Stimulated activated CD4-positive, alpha-beta T cell treated with anti-CD3 and anti-CD28 coated beads, Interleukin-2, amount 100 ng/mL, for 4 hours (primary cell): ENCODE data around the gene TRIM17.

Experiments used
- DNase-seq: peaks from one replicate; pipeline ENCODE4 v3.0.0-alpha.2; 2020; ENCODE audit warnings: low read depth

The TRIM17 gene

DNA sequence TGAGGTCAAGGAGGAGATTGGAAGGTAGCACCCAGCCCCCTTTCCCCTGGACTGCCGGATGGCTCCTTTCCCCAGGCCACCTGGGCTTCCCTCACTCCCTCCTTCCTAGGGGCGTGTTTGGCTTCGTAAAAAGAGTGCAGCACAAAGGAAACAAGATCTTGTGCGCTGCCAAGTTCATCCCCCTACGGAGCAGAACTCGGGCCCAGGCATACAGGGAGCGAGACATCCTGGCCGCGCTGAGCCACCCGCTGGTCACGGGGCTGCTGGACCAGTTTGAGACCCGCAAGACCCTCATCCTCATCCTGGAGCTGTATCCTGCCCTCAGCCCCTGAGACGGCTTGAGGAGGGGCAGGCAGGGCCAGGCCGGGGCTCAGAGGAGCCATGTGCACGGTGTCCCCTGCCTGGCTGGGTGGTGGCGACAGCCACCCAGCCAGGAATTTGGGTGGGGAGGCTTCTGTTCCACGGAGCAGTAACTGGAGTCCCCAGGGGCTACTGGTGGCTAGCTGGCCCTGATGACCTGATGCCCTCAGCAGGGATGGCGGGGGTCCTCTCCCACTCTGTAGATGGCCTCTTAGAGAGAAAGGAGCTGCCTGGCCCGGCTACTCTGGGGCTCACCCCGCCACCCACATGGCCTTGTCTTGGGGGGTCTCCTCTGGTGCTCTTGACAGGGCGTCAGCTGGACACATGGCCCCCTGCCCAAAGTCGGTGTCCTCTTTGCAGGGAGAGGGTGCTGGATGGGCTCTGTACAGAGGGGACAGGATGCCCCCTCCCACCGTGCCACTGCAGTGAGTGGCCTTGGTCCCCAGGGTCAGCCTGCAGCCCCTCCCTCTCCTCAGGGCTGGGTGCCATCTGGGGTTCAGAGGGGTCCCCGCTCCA is 49.6 kb downstream of the TRIM17 start:
- no peak for DNase-seq

DNA sequence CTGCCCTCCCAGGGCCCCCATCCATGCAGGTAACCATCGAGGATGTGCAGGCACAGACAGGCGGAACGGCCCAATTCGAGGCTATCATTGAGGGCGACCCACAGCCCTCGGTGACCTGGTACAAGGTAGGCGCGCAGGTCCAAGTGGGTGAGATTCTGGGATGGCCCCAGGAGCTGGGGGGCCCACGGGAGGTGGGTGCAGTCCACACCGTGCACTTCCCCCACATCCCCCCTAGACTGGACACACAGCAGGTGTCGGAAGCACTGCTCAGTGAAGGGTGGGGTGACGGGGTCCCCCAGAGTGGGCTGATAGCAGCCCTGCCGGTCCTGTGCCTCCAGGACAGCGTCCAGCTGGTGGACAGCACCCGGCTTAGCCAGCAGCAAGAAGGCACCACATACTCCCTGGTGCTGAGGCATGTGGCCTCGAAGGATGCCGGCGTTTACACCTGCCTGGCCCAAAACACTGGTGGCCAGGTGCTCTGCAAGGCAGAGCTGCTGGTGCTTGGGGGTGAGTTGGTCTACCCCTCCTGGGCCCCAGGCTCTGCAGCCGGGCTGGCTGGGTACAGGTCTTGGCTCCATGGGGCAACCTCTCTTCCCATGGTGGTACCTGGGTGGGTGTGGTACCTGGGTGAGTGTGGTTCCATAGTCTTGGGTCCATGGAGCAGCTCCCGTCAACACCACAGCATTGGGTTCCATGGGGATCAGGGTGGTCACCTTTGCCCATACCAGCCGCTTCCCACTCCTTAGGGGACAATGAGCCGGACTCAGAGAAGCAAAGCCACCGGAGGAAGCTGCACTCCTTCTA is 50.4 kb downstream of the TRIM17 start:
- DNase-seq, result no peak

DNA sequence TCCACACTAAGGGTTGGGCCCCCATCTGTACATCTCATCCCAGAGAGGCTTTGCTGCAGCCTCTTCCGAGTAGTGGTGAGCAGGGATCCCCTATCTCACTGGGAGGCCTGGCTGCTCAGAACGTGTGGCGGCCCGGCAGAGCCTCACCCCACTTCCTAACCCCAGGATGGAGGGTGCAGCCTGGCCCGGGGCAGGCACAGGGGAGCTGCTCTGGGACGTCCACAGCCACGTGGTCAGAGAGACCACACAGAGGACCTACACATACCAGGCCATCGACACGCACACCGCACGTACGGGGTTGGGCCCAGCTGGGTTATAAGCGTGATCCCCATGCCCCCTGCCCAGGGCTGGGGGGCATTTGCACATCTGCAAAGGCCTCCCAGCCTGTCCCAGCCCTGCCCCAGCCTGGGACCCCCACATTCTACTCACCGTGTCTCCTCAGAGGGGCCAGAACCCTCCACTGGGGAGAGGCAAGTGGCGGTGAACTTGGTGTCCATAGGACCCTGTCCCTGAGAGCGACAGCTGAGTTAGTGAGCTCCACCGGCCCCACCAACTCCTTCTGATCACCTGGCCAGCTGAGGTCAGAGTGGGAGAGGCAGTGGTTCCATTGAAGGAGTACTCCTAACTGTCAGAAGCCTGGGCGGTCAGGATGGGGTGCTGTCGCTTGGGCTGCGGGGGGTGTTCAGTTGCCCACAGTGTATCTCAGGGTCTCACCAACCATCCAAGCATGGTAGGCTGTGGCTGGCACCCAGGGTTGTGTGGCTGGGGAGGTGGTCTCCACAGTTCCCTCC is 51.2 kb downstream of the TRIM17 start:
- DNase-seq, result no peak

DNA sequence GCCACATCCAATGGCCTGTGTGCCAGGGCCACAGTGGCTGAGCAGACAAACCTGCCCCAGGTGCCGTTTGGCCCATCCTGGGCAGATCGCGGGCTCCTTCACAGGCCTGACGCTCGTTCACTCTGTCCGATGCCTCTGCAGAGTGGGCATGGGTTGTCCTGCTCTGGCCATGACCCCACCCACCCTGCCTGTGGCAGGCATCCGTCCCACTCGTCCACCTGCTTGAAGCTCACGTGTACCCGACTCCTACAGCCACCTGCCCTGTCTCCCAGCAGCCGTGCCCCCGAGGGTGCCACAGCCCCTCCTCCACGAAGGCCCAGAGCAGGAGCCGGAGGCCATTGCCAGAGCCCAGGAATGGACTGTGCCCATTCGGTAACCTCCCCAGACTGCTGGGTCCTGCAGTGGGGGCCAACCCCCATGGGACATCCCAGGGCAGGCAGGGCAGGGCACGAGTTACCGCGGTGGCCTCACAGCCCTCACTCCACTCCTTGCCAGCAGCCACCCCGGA is 51.9 kb downstream of the TRIM17 start:
- DNase-seq, result no peak

DNA sequence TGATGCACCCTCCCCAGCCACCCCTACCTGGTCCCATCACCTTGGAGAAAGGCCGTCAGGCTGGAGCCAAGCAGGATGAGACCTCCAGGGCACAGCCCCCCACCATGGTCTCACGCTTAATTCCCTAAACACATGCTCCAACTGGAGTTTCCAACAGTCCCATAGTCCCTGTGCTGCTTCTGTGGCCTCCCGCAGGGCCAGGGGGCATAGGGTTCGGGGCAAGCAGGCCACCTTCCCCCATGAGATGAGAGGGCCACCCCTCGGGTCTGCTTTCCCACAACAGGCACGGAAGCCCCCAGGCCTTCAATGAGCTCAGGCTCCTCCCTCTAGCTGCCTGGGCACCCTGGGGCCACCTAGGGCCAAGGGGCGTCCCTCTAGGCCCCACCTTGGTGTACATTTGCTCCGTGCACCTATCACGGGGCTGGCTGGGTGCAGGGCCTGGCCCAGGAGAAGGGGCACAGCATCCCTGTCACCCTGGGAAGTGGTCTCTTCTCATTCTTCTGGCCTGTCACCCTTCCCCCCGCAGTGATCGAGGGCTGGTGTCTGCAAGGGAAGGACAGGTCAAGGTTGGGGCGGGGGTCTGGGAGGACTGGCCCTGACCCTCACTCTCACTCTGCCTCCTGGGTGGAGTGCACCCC is 52.5 kb downstream of the TRIM17 start:
- DNase-seq, result no peak

DNA sequence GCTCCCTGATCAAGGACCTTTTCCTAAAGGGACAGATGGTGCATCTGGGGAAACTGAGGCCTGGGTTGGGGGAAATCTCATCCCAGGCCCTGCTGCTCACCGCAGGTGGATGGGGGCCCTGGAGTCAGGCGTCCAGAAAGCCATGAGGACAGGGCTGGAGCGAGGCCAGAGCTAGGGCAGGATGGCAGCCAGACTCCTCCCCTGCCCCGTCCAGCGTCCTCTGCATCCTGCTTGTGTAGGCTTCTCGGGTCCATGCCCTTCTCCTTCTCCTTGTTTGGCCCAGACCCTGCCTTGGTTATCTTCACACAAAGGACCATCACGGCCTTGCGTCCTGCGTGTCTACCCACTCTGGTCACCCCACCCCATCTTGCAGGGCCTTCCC is 53.0 kb downstream of the TRIM17 start:
- no peak for DNase-seq

DNA sequence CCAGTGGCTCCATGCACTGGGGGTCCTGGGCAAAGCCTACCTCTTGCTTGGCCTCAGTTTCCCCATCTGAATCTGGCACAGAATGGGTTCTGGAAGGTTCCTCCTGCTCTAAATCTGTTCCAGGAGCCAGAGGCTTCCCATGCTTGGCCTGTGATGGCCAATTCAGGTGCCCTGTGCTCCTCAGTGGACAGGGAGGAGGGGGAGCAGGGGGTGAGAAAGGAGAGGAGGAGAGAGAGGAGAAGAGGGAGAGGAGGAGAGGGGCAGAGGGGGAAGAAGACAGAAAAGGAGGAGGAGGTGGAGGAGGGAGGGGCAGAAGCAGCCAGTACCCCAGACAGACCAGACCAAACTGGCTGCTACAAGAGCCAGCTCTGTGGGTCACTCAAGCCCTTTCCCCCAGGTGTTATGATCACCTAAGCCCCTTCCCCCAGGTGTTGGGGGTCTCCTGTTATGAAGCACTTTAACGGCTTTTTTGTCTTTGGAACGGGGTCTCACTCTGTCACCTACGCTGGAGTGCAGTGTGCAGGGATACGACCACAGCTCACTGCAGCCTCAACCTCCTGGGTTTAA is 53.7 kb downstream of the TRIM17 start:
- DNase-seq, result no peak

DNA sequence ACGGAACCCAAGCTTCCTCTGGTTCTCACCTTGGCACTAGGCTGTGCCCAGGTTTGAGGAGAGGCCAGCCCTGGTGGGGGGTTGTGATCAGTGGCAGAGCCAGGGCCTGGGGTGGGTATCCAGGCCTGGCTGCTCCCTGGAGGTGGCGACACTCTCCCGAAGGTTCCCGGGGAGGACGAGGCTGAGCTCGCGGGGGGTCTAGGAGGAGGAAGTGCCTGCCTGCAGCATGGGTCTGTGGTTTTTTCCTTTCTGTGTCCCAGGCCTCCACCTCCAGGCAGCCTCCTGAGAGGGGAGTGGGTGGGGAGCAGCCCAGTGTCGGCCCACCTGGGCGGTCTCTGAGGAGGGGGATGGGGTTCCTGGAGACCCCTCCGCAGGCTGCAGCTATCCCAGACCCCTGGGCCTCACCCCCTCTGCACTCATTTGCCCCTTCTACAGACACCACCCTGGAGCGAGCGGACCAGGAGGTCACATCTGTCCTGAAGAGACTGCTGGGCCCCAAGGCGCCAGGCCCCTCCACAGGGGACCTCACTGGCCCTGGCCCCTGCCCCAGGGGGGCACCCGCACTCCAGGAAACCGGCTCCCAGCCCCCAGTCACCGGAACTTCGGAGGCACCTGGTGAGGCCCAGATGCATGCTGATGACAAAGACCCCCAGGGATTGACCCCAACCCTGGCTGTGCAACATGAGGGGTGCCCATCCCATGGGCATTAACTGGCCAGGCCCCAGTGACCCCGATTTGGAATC is 54.3 kb downstream of the TRIM17 start:
- DNase-seq, result no peak

DNA sequence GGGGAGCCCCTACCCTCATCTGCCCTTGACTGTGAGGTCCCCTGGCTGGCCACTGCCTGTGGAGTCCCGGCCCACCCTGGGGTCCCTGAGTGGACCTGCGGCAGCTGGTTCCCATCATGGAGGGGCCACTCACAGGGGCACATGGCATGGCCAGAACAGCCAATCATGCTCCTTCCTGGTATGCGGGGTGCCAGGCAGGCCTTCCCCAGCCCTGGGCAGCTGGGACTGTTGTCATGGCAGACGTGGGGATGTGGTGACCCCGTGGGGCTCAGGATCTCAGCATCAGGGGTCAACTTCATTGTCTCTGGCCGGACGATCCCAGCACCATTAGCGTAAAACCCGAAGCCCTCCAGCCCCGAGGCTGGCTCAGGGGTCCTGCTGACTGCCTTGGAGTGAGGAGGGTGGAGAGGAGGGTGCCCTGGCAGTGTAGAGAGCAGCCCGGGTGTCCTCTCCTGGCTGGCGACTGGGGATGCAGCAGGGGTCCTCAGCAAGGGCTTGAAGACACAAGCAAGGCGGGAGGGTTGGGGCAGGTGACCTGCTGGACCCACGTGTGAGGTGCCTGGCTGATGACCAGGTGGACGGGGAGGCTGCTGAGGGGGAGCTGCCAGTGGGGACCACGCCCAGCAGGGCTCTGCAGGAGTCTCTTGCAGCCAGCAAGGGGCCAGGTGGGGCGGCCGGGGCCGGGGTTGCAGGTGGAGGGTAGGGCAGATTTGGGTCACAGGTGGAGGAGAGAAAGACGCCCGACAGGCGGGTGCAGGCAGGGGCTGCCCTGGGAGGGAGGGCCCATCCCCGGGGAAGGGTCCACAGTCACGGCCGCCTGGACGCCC is 55.1 kb downstream of the TRIM17 start:
- DNase-seq, result no peak

DNA sequence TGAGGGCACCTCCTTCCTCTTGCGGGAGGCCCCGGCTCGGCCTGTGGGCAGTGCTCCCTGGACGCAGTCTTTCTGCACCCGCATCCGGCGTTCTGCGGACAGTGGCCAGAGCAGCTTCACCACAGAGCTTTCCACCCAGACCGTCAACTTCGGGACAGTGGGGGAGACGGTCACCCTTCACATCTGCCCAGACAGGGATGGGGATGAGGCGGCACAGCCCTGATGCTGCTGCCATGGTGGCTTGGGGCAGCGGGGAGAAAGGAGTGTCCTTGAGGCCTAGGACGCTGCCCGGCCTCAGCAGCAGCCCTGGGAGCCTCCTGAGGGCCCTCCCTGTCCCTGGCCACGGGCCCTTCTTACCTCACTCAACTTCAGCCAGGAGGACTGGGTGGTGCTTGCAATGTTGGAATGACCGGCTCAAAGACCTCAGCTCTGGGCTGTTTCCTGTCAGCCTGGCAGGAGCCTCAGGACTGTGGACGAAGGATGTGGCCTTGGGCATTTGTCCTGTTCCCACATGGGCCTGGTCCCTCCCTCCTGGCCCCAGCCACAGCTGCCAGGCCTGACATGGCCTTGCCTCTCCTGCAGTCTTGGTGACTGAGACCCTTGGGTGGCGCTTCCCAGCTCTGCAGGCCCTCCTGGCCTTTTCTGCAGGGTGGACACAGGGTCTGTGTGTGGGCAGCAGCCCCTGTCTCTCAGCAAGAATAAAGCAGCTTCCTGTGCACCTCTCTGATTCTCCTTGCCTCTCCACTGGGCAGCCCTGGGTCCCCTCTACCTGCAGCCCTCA is 55.9 kb downstream of the TRIM17 start:
- DNase-seq, result no peak

DNA sequence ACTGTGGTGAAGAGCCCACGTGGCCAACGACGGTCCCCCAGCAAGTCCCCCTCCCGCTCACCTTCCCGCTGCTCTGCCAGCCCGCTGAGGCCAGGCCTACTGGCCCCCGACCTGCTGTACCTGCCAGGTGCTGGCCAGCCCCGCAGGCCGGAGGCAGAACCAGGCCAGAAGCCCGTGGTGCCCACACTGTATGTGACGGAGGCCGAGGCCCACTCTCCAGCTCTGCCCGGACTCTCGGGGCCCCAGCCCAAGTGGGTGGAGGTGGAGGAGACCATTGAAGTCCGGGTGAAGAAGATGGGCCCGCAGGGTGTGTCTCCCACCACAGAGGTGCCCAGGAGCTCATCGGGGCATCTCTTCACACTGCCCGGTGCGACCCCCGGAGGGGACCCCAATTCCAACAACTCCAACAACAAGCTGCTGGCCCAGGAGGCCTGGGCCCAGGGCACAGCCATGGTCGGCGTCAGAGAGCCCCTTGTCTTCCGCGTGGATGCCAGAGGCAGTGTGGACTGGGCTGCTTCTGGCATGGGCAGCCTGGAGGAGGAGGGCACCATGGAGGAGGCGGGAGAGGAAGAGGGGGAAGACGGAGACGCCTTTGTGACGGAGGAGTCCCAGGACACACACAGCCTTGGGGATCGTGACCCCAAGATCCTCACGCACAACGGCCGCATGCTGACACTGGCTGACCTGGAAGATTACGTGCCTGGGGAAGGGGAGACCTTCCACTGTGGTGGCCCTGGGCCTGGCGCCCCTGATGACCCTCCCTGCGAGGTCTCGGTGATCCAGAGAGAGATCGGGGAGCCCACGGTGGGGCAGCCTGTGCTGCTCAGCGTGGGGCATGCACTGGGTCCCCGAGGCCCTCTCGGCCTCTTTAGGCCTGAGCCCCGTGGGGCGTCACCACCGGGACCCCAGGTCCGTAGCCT is 56.8 kb downstream of the TRIM17 start:
- no peak for DNase-seq

DNA sequence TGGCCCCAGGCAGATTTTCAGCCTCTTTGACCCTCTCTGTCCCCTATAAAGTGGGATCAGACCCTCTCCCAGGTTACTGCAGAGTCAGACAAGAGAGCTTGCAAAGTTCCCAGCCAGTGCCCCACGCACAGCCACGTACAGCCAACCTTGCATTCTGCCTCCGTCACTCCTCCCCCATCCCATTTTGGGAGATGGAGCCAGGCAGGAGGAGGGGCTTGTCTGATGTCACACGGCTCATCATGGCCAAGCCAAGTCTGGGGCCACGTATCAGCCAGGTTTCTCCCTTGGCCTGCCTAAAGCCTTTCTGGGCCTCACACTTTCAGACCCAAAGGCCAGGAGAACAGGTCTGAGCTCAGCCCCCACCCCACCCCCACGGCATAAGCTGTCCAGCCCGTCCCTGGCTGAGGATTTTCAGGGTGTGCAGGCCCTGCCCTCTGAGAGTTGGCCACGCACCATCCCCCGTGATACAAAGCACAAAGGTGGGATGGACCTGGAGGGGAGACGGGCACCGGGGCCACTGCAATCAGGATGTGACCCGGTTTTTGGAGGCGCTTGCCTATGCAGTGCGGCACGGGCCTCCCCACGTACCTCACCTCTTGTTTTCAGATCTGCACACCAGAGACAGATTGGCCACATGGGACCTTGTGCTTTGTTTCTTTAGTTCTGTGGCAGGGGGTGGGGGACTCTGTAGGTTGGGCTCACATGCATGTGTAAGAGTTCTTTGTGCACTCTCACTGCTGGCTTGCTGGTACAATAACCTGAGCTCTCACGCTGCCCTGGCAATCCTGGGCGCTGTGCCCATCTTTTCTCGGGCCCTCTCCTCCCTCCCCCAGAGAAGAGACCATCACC is 57.7 kb downstream of the TRIM17 start:
- DNase-seq, result no peak

DNA sequence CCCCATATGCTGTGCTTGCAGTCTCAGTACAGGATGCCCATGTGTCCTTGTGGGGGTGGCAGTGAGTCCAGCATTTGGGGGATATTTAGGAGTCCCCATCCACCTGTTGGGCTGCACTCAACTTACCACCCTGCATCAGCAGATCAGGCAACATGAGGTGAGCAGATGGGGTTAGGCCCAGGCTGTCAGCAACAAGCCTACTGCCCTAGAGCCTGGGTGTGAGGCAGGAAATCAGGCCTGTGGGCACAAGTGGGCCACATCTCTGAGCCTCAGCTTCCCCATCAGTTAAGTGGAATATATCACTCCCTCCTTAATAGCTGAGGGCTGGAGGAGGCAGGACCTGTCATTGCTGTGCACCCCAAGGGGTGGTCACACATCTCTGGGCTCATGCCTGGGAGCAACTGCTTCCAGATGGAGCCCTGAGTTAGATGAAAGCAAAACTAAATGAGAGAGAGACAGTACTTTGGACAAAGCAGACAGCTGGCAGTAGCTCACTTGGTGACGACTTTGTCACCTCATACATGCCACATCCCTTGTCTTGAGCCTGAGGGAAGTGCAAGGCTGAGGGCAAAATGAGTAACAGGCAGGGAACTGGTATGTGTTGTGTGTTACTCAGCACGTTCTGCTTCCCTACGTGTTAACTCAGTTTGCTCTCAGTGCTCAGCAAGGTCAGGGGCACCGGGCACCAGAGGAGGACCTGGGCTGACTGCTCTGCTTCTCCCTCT is 58.5 kb downstream of the TRIM17 start:
- DNase-seq, result no peak
